GM19467 (cell line): ENCODE measurements around the gene ELMO1.

Experiments
- ATAC-seq: cut with Tn5 transposase; IDR thresholded peaks from one replicate; pipeline ENCODE4 v1.9.1; 2021; ENCODE audit warnings: mild to moderate bottlenecking, moderate library complexity; ENCODE audit not compliant: unreplicated experiment

The ELMO1 gene

DNA sequence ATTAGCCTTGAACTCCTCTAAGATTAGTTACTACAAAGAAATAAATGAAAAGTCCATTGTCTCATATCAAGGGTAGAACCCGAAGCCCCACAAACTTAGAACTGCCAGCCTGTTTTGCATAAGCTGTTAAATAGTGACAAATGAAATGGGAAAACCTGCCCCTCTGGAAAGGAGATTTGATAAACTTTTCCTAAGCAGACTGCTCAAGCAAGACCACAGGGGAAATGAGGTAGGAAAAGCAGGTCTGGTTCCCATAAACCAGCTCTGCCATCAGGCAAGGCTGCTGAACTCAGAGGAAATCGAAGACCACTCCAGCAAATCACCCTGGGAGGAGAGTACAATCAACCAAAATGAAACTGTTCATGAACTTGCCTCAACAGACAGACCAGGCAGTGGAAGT is 542.8 kb downstream of the ELMO1 start:
- no peak for ATAC-seq

DNA sequence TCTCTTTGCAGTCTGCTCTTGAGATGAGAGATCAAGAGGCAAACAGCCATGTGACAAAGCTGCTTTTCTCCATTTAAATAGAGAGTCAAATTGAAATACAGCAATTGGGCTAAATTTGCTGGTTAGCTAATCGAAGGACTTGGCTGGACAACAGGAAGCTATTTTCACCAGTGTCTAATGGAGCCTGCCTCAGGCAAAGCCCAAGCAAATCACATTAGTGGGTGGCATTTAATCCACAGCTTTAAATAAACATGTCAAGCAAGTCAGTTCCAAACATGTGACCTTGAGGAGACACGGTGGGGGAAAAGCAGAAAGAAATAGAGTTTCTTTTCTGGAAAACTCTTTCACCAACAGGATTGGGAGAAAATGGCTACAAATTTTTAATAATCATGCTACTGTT is 543.9 kb downstream of the ELMO1 start:
- ATAC-seq = no peak

DNA sequence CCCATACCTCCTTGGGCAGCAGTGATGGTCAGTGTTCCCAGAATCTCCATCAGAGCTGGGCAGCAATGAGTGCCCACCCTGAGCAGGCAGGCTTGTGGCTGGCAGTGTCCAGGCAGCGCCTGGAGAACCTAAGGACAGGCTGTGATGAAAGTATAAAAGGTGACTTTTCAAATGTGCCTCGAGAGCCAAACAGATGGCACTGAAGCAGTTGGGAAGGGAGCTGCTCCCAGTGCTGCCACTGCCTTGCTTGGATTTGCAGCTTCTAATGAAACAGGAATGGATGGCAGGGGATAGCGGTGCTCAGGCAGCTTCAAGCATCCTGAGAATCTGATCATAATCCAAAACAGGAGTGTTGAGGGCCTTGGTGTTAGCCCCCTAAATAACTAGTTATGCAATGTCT is 544.6 kb downstream of the ELMO1 start:
- no peak for ATAC-seq

DNA sequence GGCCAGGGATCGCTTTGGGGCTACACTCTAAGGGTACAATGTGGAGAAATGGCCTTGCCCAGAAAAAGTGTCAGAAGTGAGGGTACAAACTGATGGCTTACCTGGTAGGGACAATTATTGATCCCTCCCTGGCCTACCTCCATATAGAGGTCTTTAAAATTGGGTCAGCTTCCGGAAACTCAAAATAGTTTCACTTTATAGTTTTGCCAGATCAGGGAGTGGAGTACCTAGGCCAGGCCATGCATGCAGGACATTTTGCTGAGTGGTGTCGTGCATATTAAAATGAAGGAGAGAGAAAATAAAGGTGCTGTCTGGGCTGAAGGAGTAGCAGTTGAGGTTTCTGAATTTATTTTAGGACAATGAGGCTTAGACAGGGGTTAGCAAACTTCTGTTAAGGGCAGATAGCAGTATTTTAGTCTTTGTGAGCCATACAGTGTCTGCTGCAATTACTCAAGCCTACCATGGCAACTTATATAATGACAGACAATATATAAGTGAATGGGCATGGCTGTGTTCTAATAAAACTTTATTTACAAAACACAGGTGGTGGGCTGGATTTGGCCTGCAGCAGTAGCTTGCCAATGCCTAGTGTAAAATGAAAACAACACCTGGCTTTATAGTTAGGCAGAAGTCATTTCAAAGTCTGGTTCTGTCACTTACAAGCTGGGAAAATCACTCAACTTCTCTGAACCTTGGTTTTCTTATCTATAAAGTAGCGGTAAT is 547.5 kb downstream of the ELMO1 start:
- ATAC-seq = no peak

DNA sequence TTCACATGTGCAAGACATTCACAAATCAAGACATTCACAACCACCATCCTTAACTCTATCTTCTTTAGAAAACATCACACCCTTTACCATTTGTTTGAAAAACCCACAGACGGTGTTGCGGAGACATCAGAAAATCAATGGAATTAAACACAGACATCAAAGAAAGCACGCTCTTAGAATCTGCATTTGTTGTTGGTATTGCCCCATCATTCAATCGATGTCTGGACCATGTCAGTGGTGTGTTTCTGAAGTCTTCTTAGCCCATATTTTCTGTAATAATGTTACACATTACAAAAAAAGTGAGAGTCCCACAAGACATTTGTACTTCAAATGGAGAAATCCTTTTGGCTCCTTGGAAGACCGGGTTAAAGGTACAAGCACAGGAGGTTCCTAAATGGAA is 550.5 kb downstream of the ELMO1 start:
- ATAC-seq = no peak

DNA sequence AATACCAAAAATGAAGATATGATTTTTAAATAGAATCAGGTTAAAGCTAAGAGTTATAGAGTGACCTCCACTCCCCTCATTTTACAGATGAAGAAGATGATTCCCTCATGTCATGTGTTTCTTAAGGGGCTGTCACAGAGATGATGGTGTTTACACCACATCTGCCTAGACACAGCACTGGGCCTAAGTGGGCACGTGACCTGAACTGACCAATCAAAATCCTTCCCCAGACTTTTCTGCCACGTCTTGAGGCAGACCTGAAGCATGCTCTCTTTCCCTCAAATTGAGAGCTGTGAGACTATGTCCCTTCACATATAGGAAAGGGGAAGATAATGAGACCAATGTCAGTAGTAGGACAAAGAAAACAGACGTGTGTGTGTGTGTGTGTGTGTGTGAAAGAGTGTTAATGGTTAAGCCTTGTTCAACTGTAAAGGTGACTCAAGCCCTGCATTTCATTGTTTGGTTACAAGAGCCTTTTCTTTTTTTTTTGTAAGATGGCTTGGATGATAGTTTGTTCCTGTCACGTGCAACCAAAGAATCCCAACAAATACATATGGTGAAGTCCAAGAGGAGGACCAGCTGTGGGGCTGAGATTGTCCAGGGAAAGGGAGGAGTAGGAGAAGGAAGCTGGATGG is 551.6 kb downstream of the ELMO1 start:
- no peak for ATAC-seq

DNA sequence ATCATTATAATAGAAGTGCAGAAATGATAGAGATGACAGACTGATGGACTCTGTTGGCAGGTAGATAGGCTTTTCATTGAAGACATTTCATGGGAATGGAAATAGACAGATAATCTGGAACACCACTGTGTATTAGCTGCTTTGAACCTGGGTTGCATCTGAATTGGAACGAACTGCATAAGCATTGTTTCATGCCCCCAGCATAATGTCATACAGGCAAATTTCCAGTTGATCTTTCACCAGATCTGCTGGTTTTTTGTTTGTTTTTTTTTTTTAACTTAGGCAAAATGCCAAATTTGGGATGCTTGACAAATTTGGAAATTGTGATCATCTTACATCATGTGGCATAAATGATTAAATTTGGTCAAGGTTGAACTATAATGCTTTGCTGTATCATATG is 552.2 kb downstream of the ELMO1 start:
- ATAC-seq = no peak

DNA sequence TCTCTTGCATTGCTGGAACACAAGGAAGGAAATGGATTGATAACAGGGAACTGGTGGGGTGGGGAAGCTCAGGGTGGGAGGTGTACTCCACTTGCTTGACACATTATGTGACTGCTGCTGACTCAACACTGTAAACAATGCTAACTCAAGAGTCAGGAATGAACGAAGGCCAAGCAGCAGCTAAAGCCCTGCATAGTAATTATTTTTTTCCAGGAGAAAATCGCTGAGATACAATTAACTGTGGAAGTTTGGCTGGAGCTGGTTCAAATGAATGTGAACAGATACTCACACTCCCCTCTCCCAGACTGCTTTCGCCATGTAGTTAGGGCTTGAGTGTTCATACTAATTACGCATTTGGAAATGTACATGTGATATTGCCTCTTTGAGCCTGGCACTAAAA is 553.5 kb downstream of the ELMO1 start:
- no peak for ATAC-seq

DNA sequence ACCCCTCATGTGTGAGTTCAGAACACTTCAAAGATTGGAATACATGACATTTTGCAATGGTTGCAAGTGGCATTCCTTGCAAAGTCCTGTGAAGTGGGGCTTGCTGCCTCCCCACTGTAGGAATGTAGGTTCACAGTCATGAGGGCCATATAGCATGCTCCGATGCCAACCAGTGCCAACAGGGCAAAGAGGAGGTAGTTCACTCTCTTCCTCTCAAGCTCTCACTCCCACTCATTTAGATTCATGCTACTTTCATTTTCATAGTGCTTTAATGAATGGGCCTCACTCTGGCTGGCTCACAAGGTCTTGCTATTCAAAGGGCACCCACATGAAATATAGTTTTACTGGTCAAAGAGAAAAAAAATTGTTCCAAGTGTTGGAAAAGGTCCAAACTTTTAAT is 554.5 kb downstream of the ELMO1 start:
- ATAC-seq = no peak

DNA sequence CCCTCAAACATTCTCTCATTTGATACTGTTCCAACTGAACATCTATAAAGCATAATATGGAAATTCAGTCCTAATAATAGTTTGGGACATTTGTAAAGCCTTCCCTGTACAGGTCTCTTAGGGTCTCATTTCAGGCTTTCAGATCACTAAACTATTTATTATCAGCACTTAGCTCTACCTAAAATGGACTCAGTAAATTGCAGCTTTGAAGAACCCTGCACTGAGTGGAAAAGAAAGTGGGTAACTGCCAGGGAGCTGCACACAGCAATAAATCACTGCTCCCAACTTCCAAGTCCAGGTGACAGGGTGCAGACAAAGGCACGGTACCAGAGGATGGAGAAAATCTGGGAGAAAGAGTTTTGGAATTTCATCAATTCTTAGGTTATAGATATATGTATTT is 559.5 kb downstream of the ELMO1 start:
- no peak for ATAC-seq

DNA sequence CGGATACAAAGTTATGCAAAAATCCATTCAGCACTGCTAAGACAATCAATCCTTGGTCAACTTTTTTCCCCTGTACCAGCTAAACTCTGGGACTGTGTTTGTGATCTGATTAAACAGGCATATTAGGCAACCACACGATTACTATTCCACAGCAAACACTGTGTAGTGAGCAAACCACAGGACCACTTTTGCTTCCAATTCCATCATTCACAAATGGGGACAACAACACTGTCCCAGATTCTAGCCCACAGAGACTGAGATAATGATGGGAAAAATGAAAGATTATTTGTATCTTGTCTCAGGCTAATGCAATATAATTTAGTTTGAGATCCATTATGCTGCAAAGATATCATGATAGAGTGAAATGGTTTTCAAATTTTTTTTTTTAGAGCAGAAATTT is 560.7 kb downstream of the ELMO1 start:
- no peak for ATAC-seq

DNA sequence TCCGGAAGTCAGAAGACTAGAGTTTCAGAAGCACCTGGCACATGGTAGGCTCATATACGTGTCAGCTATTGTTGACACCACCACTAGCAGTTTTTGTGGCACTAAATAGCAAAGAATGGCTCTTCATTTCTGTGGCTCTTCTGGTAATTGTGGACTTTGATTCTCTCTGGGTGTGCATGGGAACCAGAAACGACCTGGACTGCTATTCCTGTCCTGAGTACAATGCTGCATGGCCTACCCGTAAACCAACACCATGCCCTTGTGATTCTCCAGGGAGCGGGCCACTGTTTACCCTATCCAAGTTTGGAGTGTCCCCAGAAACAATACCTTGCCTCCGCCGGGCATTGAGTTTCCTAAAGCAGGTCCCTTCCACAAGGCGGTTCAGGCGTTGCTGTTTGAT is 561.4 kb downstream of the ELMO1 start:
- ATAC-seq = no peak

DNA sequence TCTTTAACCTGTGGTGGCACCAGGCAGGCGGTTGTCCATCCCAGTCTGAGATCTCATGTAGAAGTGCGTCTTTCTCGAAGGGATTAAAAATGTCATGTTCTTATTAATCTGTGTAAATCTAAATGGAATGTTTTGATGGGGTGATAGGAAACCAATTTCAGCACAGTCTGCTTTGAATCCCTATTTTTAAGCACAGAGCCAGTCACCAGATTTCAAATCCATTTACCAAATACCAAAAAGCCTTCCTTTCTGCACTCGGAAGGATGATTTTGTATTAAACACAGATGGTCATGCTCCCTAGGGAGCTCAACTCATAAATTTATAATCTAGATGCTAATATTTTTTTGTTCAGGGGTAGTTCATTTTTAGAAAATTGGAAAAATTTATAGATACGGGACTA is 563.8 kb downstream of the ELMO1 start:
- no peak for ATAC-seq

DNA sequence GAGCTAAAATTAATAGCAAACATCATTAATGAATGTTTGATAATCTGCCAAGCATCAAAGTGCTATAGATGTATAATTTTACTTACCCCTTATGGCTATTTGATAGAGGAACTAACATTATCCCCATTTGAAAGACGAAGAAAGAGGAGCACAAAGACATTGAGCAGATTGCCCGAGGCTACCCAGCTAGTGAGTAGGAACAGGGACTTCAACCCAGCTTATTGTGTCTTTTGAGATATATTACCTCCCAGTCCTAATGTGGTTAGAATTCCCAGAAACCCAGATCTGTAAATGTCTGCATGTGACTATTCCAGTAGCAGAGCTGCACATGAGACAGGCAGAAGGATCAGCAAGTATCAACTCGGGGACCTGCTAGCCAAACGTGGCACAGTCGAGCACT is 564.3 kb downstream of the ELMO1 start:
- no peak for ATAC-seq

DNA sequence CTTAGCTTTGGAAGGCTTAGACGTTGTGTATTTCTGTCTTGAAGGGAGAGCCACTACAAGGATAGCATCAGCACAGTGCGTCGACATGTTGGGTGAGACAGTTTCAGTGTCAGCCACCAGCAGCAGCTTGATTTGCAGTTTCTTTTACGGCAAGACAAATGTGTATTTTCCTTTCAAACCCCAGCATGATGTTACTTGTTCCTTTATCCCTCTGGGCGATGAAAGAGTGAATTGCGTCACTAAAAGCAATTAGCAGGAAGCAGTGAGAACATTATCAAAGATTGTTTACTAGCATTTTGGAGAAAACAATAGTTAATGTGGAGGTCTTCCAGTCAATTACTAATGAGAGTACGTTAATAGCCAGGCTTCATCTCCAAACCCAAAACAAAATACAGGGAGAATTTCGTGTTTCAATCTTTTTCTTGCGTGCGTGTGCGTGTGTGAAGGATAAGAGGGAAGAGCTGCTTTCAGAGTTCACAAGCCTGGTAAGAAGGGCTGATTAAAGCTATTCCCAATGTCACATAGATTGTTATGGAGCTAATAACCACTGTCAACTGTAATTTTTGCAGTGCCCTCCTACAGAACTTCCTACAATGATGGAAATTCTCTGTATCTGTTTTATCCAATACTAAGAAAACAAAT is 567.3 kb downstream of the ELMO1 start:
- no peak for ATAC-seq

DNA sequence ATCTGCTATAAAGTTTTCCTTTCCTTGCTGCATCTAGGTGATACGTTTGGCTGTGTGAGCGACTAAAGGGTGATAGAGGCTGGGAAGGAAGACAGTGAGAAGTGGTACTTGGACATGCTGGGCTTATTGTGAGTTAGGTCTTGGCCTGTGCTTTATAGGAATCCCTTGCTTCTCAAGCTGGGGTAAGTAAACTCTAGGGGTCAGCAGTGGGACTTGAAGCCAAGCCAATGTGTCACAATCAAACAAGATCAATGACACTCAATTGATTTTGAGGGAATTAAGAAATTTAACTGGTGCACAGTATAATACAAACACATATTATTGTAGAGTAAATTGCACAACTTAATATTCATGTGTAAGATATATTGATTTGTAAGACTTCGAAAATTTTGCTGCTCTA is 568.6 kb downstream of the ELMO1 start:
- ATAC-seq = no peak

DNA sequence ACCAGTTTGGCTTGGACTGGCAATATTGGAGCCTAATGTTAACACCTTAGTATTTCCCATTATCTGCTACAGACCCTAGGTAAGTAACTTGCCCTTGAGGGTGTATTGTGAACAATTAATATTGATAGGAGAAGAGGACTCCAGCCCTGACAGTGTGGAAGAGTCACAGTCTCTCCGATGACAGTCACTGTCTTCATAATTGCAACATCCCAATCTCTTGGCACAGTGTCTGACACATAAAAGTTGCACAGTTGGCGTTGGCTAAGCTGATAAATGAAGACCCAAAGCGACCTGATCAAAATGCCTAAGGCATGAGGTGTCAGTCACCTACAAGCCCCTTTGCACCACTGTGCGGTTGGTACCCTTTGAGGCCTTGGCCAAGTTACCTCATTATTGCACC is 569.6 kb downstream of the ELMO1 start:
- ATAC-seq = no peak

DNA sequence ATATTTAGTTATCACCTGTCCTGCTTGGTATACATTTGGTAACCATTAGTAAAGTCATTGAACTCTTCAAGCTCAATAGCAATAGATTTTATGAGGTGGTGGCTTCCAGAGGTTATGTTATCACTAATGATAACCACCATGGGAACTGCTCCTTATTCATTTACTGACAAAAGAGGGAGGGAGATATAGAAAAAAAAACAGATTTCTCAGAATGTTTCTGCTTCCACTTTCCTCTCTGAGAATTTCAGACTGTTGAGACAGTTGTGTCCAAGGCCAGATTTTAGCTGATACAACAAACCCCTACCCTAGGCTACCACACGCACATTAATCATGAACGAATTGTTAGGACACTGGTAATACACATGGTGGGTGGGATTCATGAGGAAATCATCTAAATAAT is 570.4 kb downstream of the ELMO1 start:
- no peak for ATAC-seq

DNA sequence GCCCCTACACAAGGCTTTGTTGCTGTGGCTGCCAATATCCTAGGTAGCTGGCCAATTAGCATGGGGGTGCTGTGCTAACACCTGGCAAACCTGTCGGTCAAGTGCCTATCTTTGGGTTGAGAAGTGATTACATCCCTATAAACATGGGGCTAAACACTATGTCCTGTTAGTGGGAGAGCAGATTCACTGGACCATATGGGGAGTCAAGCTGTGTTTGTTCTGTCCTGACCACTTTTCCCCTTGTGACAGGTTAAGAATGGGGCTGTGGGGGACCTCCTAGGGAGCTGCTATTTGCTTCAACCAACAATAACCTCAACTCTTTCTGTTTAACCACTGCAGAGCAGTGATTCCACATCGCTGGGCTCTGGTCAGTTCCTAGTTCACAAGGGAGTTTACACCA is 572.9 kb downstream of the ELMO1 start:
- ATAC-seq = no peak

DNA sequence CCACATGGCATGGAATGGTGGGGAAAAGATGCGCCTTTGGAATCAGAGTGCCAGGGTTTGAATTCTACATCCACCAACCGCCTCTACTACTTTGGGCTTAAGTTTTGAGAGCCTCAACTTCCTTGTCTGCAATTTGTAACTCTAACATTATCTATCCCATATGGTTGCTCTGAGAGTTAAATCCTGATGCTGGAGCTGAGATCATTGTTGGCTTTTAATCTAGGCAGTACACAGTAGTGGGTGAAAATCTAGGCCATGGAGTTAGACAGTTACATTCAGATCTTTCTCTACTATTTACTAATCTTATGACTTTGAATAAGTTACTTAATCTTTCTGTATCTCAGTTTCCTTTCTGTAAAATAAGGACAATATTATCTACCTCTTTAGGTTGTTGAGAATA is 574.6 kb downstream of the ELMO1 start:
- ATAC-seq = no peak

DNA sequence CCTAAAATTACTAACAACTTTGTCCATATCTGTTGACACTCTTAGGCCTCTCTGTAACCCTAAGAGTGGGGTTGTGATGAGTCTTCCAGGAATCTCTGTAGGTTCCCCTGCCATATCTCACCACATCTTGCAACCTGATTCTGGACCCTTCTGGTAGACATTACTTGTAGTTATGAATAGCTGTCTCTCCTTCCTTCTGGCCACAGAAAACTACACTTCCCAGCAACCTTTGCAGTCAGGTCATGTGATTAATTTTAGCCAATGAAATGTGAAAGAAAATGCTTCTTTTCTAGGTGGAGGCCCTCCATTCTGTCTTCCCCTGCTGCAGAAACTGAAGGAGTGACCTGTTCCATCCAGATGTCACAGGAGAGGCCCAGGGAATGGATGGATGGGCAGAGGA is 576.8 kb downstream of the ELMO1 start:
- ATAC-seq = no peak

DNA sequence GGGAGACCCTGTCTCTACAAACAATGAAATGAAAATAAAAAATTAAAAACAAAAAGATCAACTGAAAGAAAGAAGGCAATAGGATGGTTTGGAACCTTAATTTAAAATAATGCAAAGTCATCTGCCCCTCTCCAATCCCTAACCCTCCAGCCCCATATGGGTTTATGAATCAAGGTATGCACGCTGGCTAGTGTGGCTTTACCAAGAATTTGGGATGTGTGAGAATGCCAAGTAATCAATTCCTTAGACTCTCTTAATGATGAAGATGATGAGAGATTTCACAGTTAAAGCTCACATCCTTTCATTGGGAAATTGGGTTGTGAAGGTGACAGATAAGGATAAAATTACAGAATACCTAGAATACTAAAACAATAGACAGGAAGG is 577.3 kb downstream of the ELMO1 start:
- ATAC-seq = no peak
